GM21786 (cell line): Measurements from ENCODE around the gene MYLK2.
"Not testable (repeated sequence)": the region's sequence is repeated elsewhere in the genome, so short reads cannot be mapped to it uniquely, and the experiment has no call there.

Experiments used
- ATAC-seq: cut with Tn5 transposase; IDR thresholded peaks from one replicate; pipeline ENCODE4 v1.9.1; 2021; ENCODE audit not compliant: unreplicated experiment

Gene MYLK2

GRCh38 chr20:31815408-31816188 lies 3.6 kb upstream of the MYLK2 start:
- ATAC-seq, result no peak

GRCh38 chr20:31816221-31816620 lies 2.9 kb upstream of the MYLK2 start:
- ATAC-seq, result no peak

DNA sequence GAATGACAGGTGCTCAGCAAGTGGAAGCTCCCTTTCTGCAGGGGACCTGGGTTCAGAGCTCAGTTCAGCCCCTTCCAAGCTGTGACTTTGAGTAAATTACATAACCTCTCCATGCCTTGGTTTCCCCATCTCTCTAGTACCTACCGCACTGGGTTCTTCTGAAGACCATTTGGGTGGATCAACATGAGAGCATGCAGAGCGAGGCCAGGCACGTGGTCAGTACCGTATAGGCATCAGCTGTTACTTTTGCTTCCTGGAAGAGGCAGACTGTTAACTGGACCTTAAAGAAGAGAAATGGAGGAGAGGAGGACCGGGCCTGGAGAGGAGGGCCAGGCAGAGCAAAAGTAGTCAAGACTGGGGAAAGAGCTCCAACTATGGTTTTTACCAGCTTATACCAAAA lies 1.7 kb upstream of the MYLK2 start:
- ATAC-seq, result no peak

- ATAC-seq, result no peak
Measured at GRCh38 chr20:31818376-31818908, 714 bp upstream of the MYLK2 start.

DNA sequence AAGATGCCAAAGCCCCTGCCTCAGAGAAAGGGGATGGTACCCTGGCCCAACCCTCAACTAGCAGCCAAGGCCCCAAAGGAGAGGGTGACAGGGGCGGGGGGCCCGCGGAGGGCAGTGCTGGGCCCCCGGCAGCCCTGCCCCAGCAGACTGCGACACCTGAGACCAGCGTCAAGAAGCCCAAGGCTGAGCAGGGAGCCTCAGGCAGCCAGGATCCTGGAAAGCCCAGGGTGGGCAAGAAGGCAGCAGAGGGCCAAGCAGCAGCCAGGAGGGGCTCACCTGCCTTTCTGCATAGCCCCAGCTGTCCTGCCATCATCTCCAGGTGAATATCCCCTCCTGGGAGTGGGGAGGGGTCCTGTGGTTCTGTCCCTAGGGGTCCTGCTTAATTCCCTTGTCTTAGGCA lies 1.1 kb downstream of the MYLK2 start:
- no peak for ATAC-seq

- no peak for ATAC-seq
Measured at GRCh38 chr20:31821427-31821826, 2.3 kb downstream of the MYLK2 start.

DNA sequence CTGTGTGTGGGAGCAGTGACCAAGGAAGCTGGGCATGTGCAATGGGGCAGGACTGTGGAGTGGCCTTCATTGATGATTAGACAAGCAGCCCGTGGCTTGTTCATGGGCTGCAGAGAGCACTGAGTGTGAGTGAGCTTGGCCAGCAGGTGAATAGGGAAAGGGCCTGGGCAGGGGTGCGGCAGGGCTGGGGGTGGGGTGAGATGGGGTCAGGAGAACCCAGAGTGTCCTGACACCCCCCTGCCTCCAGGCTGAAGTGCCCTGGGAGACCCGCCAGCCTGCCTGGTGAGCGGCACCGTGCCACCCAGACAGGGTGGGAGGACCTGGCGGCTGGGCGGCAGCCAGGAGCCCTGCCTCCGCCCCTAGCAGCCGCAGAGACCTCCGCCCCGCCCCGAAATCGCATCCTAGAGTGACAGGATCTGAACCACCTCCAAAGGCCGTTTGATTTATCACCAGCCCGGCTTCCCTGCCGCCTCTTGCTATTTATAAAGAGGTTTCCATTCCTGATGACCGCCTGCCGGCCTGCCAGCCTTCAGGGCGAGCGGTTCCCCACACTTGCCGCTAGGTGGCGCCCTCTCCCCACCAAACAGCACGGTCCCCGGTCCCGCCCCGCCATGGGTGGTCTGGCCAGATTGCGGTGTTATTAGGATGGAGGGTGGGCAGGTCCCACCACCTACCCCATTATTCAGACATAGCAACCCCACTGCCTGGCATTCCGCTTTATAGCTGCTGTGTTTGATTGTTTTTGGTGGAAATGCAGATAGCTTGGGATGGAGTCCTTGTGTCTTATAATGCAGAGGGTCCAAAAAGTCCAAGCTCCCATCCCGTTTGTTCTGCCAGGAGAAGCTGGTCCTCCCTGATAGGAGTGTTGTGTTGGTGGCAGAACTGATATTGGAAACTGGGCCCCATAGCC lies 3.5 kb downstream of the MYLK2 start:
- ATAC-seq, result no peak

GRCh38 chr20:31823360-31824124 lies 4.4 kb downstream of the MYLK2 start:
- no peak for ATAC-seq

DNA sequence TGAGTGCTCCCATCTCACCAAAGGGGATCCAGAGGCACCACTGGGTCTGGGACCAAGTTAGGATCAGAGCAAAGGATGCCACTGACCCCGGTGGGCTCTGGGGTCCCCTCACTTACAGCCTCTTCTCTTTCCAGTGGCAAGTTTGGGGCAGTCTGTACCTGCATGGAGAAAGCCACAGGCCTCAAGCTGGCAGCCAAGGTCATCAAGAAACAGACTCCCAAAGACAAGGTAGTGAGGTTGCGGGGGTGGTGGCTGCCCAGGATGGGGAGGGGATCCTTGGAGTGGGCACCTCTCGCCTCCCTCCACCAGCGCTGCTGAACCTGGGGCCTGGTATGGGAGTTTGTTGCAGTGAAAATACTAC lies 4.9 kb downstream of the MYLK2 start:
- no peak for ATAC-seq

GRCh38 chr20:31824554-31825313 lies 5.6 kb downstream of the MYLK2 start:
- ATAC-seq, result no peak

DNA sequence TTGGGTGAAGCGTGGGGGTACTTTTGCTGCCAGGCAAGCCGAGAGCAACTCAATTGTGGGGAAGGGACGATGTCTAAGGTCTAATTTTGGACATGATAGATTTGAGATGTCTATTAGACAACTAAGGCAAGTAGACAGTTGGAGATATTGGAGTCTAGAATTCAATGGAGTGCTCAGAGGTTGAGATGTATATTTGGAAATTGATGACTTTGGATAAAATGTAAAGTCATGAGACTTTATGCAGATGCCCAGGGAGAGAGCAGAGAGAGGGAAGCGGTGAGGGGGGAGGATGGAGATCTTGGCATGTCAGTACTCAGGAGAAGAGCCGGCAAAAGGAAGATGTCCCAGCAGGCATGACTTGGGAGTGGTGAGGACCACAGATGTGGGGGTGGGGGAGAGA lies 6.9 kb downstream of the MYLK2 start:
- ATAC-seq, result no peak

- no peak for ATAC-seq
Measured at GRCh38 chr20:31827059-31827458, 7.9 kb downstream of the MYLK2 start.

DNA sequence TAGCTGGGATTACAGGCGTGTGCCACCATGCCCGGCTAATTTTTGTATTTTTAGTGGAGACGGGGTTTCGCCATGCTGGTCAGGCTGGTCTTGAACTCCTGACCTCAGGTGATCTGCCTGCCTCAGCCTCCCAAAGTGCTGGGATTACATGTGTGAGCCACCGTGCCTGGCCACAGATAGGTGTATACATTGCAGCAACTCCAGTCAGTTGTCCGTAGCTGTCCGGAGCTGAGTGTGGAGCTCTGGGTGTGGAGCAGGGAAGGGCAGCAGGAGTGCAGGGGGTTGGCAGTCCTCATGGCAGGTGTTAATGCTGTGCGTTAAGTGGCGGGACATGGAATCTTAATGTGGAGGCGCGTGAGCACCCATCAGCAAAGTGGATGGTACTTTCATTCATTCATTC lies 8.9 kb downstream of the MYLK2 start:
- ATAC-seq, result not testable (repeated sequence)

DNA sequence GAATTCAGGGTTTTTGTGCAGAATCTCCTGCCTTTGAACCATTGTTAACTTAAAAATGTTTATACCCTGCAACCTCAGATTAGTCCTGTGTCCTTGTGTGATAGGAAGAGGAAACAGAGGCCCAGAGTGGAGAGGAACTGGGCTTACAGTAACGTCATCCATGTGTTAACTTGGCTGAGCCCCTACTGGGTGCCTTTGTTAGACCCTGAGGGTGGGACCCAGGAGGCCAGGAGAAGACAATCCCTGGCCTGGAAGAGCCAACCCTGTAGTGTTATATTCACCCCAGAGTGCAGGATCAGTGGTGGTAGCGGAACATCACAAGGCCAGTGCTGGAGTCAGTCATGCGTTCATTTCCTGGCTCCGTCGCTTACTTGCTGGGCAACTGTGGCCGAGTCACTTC lies 10.6 kb downstream of the MYLK2 start:
- ATAC-seq, result no peak

DNA sequence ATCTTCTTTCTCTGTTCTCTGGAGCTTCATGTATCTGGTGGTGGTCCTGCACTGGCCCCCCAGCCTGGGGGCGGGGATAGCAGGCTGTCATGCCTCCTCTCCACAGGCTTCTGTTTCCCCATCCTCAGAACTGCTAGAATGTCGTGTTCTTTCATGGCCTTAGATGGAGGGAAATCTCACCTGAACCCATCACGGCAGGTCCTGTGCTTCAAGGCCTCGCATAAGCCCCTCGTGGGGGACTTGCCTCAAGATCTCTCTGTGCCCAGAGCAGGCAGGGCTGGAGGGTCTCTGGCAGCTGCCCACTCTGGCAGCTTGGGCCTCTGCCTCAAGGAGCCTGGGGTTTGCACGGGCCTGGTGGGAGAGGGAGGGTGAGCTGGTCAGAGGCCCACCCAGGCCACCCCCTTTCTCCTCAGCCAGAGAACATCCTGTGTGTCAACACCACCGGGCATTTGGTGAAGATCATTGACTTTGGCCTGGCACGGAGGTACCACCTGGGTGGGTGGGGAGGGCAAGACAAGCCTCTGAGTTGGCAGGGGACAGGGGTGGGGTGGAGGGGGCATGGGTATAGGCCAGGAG lies 11.3 kb downstream of the MYLK2 start:
- no peak for ATAC-seq

GRCh38 chr20:31831211-31831610 lies 12.1 kb downstream of the MYLK2 start:
- ATAC-seq, result no peak

GRCh38 chr20:31831771-31832306 lies 12.7 kb downstream of the MYLK2 start:
- ATAC-seq, result no peak

- no peak for ATAC-seq
Measured at GRCh38 chr20:31833130-31833930, 14.2 kb downstream of the MYLK2 start.

DNA sequence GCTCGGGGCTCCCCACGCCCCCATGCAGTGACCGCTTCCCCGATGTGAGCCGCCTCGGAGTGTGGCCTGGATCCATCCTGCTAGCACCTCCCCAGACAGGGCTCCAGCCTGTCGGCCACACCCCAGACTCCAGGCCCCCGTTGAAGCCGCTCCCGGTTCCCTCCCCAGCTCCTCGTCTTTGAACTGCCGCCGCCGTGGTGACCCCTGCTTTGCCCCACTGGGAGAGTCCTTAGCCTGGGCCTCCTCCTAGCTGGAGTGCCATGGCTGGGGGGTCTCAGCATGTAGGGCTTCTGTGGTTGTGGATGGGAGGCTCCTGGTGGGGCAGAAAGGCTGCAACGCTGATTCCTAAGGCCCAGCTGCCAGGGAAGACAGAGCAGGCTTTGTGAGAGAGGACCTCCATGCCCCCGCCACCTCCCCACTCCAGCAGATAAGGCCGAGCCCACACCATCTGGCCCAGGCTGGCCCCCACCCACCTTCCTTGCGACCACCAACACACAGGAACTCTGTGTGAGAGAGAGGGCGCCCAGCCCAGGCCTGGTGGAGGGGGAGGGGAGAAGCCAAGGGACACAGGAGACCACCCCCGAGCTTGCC lies 14.9 kb downstream of the MYLK2 start:
- ATAC-seq, result no peak
